Liver (tissue), 9 donors: ENCODE measurements around the gene MFSD1. TPM values are rescaled to one million over a fixed set of nuclear protein-coding genes. Genes with fewer than 3 reads are reported as not detected.

Experiments used
- DNase-seq: peaks from one replicate; pipeline ENCODE4 v3.0.0-alpha.2; 2017; ENCODE audit warnings: low spot score
- H3K27ac ChIP-seq, 2 donors: one replicate each; pipeline ENCODE4 v1.7.0; 2013; ENCODE audit warnings: inconsistent platforms in 2 of 2, low read length in 2 of 2, control low read depth in 1 of 2, low read depth in 1 of 2, mild to moderate bottlenecking in 1 of 2
- H3K27me3 ChIP-seq, 4 donors: one replicate each; pipeline versions ENCODE4 v1.6.1 to v1.7.0; 2013; ENCODE audit warnings: low read length in 3 of 4, inconsistent platforms in 1 of 4, mild to moderate bottlenecking in 1 of 4, moderate library complexity in 1 of 4; ENCODE audit not compliant: control insufficient read depth in 4 of 4, insufficient read depth in 4 of 4
- H3K36me3 ChIP-seq, 4 donors: one replicate each; pipeline versions ENCODE4 v1.6.1 to v1.7.0; 2013; ENCODE audit warnings: low read length in 3 of 4, mild to moderate bottlenecking in 3 of 4, low read depth in 1 of 4, moderate library complexity in 1 of 4; ENCODE audit not compliant: control insufficient read depth in 4 of 4, insufficient read depth in 3 of 4
- H3K4me1 ChIP-seq, 4 donors: one replicate each; pipeline versions ENCODE4 v1.6.1 to v1.7.0; 2013; ENCODE audit warnings: low read length in 3 of 4, mild to moderate bottlenecking in 3 of 4, moderate library complexity in 1 of 4; ENCODE audit not compliant: control insufficient read depth in 4 of 4, insufficient read depth in 4 of 4
- H3K4me3 ChIP-seq, 3 donors: one replicate each; pipeline versions ENCODE4 v1.6.1 to v1.7.0; 2013; ENCODE audit warnings: low read length in 3 of 3, control low read depth in 1 of 3, low read depth in 1 of 3, mild to moderate bottlenecking in 1 of 3
- H3K9ac ChIP-seq, 2 donors: one replicate each; pipeline ENCODE4 v1.7.0; 2013; ENCODE audit warnings: low read length in 2 of 2, mild to moderate bottlenecking in 2 of 2, moderate library complexity in 2 of 2, control low read depth in 1 of 2, low read depth in 1 of 2
- H3K9me3 ChIP-seq, 4 donors: one replicate each; pipeline versions ENCODE4 v1.6.1 to v1.7.0; 2013; ENCODE audit warnings: low read length in 3 of 4; ENCODE audit not compliant: control insufficient read depth in 4 of 4
- EGR1 ChIP-seq, 2 donors: IDR thresholded peaks; 2 replicates each; pipeline ENCODE4 v1.6.1; 2016 to 2018; ENCODE audit warnings: antibody characterized with exemption in 2 of 2, low read depth in 2 of 2
- FOXA1 ChIP-seq: IDR thresholded peaks from 2 replicates; pipeline ENCODE4 v1.6.1; 2016; ENCODE audit warnings: antibody characterized with exemption
- FOXA2 ChIP-seq: IDR thresholded peaks from 2 replicates; pipeline ENCODE4 v1.6.1; 2016; ENCODE audit warnings: antibody characterized with exemption
- GABPA ChIP-seq, 2 donors: IDR thresholded peaks in 1 of 2; conservative IDR thresholded peaks in 1 of 2; 2 replicates each; pipeline ENCODE4 v1.6.1; 2016; ENCODE audit warnings: antibody characterized with exemption in 2 of 2, mild to moderate bottlenecking in 1 of 2, moderate library complexity in 1 of 2
- HNF4A ChIP-seq, 2 donors: conservative IDR thresholded peaks; 2 replicates each; pipeline ENCODE4 v1.6.1; 2016; ENCODE audit warnings: antibody characterized with exemption in 2 of 2, mild to moderate bottlenecking in 2 of 2
- HNF4G ChIP-seq: IDR thresholded peaks from 2 replicates; pipeline ENCODE4 v1.6.1; 2016; ENCODE audit warnings: antibody characterized with exemption
- JUND ChIP-seq, 2 donors: IDR thresholded peaks; 2 replicates each; pipeline ENCODE4 v1.6.1; 2016; ENCODE audit warnings: antibody characterized with exemption in 2 of 2
- NR2F2 ChIP-seq: IDR thresholded peaks from 2 replicates; pipeline ENCODE4 v1.6.1; 2016; ENCODE audit warnings: antibody characterized with exemption
- RAD21 ChIP-seq, 2 donors: IDR thresholded peaks; 2 replicates each; pipeline ENCODE4 v1.6.1; 2016; ENCODE audit warnings: antibody characterized with exemption in 2 of 2, mild to moderate bottlenecking in 2 of 2
- RXRA ChIP-seq, 2 donors: IDR thresholded peaks; 2 replicates each; pipeline ENCODE4 v1.6.1; 2017 to 2018; ENCODE audit warnings: antibody characterized with exemption in 2 of 2, mild to moderate bottlenecking in 1 of 2
- SP1 ChIP-seq: IDR thresholded peaks from 2 replicates; pipeline ENCODE4 v1.6.1; 2018; ENCODE audit warnings: antibody characterized with exemption, mild to moderate bottlenecking
- TAF1 ChIP-seq: conservative IDR thresholded peaks from 2 replicates; pipeline ENCODE4 v1.6.1; 2016; ENCODE audit warnings: antibody characterized with exemption, mild to moderate bottlenecking
- YY1 ChIP-seq: IDR thresholded peaks from 2 replicates; pipeline ENCODE4 v1.6.1; 2016; ENCODE audit warnings: antibody characterized with exemption, mild to moderate bottlenecking
- WGBS: extraction: QIAGEN DNeasy Blood & Tissue Kit; methylation state at CpG from one replicate; pipeline ENCODE4 v1.1.7; 2013; 5-methylcytosine and 5-hydroxymethylcytosine counted together
- polyA plus RNA-seq, 2 donors: library from polyadenylated mRNA; stranded (reverse) in 1 of 2; unstranded in 1 of 2; fragments of 200-250 nt in 1 of 2; fragments of >200 nt in 1 of 2; fragmentation: Nextera tagmentation in 1 of 2; extraction: Ambion mirVana in 1 of 2; gene quantifications; one replicate each; pipeline versions ENCODE4 v1.2.1 to v1.2.3, GENCODE V29; 2013 to 2015
- total RNA-seq, 2 donors: library from RNA; depleted of rRNA; stranded (reverse); fragments of >200 nt; gene quantifications; one replicate each; pipeline ENCODE4 v1.2.3, GENCODE V29; 2014
- TF ChIP-seq, protein P1 (sequence below): IDR thresholded peaks from 2 replicates; pipeline ENCODE4 v1.6.1; 2016; ENCODE audit warnings: antibody characterized with exemption
- TF ChIP-seq, protein P2 (sequence below): fragments of 150-350 bp; IDR thresholded peaks from 2 replicates; pipeline ENCODE4 v1.5.1; 2017; ENCODE audit warnings: improper control_type of control experiment, low read depth, low read length; ENCODE audit not compliant: missing input control
- TF ChIP-seq, protein P3 (sequence below): IDR thresholded peaks from 2 replicates; pipeline ENCODE4 v1.6.1; 2016; ENCODE audit warnings: antibody characterized with exemption
- TF ChIP-seq, protein P4 (sequence below): IDR thresholded peaks from 2 replicates; pipeline ENCODE4 v1.6.1; 2016; ENCODE audit warnings: antibody characterized with exemption, mild to moderate bottlenecking
- TF ChIP-seq, protein P5 (sequence below): IDR thresholded peaks from 2 replicates; pipeline ENCODE4 v1.6.1; 2016; ENCODE audit warnings: antibody characterized with exemption
- donor health status: healthy.
- donor health status: healthy.
- donor health status: healthy.
- donor health status: healthy.
- donor health status: healthy.

The MFSD1 gene
- total and polyA plus RNA-seq, 4 donors = 30.4 to 84.7 (median 60.3) TPM

DNA sequence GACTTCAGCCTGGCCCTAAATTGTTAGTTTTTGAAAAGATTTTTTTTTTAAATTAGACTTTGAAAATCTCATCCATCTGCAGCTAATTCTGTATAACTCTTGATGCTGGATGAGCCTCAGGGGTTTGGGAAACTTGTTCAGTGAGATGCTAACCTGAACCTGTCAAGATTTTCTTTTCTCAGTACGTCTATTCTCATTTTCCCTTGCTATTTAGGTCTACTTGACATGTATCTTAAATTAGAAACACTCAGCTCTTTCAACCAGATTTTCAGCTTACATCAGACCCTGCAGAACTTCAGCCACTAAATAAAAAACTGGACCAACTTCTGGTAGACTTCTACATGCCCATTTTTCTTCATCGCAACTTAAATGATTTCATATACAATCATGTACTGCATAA, 61.4 kb downstream of the MFSD1 start:
- no peak for TF ChIP-seq JUND (IDR thresholded peaks at IDR 0.05)
- no peak for TF ChIP-seq FOXA2
- Histone ChIP-seq H3K9me3 (no peaks in the 10 kb centered on the region), H3K4me3 (no peak overlapping the region), H3K4me1 (no peaks in the 10 kb centered on the region), H3K9ac (no peak overlapping the region), H3K27me3 (no peaks in the 10 kb centered on the region), H3K36me3 (no peaks in the 10 kb centered on the region), H3K27ac (no peak overlapping the region)
- WGBS = 89% methylated on average over 2 of the region's 2 CpGs
- no peak for DNase-seq

DNA sequence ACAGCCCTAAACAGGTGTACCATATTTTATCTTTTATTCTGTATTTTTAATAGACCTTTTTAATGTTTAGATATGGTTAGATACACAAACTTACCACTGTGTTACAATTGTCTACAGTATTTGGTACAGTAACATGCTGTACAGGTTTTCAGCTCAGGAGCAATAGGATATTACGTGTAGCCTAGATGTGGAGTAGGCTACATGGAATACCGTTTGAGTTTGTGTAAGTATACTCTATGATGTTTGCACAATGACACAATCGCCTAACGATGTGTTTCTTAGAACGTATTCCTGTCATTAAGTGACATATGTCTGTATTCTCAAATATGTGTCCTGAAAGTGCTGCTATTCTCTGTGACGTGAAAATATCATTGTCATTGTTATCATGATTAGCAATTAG, 62.6 kb downstream of the MFSD1 start:
- H3K36me3 ChIP-seq = no peaks in the 10 kb centered on the region
- no peak for DNase-seq
- no peak overlapping the region for H3K4me3 ChIP-seq
- no peaks in the 10 kb centered on the region for H3K9me3 ChIP-seq
- no peak overlapping the region for H3K27ac ChIP-seq
- H3K4me1 ChIP-seq = no peaks in the 10 kb centered on the region
- TF ChIP-seq NR2F2 = no peak
- no peak for TF ChIP-seq TAF1
- no peak for TF ChIP-seq FOXA2
- TF ChIP-seq, protein P1, sequence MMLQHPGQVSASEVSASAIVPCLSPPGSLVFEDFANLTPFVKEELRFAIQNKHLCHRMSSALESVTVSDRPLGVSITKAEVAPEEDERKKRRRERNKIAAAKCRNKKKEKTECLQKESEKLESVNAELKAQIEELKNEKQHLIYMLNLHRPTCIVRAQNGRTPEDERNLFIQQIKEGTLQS = no peak
- TF ChIP-seq EGR1 (IDR thresholded peaks at IDR 0.05; ENCODE audit: low read depth in 2 of 2) = no peak
- WGBS = 82% methylated on average over 6 of the region's 6 CpGs
- no peak overlapping the region for H3K9ac ChIP-seq
- H3K27me3 ChIP-seq = no peaks in the 10 kb centered on the region

DNA sequence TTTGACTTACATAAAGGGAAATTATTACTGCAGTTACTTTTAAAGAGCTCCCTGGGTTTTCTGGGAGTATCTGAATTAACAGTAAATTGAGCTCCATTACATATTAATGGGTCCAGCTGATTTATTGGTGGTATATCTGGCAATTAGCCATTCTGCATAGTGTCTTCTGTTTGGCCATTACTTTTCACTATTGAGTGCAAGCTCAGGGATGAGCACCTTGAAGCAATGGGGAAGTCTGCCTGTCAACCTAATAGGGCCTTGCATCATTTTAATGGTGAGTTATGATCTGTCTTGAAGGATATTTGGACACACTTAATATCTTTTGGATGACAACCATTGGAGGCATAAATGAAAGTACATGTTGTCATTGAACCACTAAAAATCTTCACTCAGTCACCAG, 73.8 kb downstream of the MFSD1 start:
- DNase-seq = no peak
- Histone ChIP-seq H3K27me3 (no peaks in the 10 kb centered on the region), H3K27ac (no peak overlapping the region), H3K36me3 (no peaks in the 10 kb centered on the region), H3K9ac (no peak overlapping the region), H3K9me3 (no peaks in the 10 kb centered on the region), H3K4me3 (no peak overlapping the region), H3K4me1 (no peaks in the 10 kb centered on the region)
- TF ChIP-seq JUND (IDR thresholded peaks at IDR 0.05) (no peak), FOXA2 (no peak), EGR1 (IDR thresholded peaks at IDR 0.05; ENCODE audit: low read depth in 2 of 2) (no peak), GABPA (IDR thresholded peaks at IDR 0.05 in 1 of 2, conservative IDR thresholded peaks at IDR 0.05 in 1 of 2) (no peak), NR2F2 (no peak), FOXA1 (no peak), TAF1 (no peak), HNF4G (no peak), HNF4A (conservative IDR thresholded peaks at IDR 0.05) (no peak), RXRA (IDR thresholded peaks at IDR 0.05) (no peak), YY1 (no peak), SP1 (no peak), RAD21 (IDR thresholded peaks at IDR 0.05) (no peak)
- TF ChIP-seq, protein P2, sequence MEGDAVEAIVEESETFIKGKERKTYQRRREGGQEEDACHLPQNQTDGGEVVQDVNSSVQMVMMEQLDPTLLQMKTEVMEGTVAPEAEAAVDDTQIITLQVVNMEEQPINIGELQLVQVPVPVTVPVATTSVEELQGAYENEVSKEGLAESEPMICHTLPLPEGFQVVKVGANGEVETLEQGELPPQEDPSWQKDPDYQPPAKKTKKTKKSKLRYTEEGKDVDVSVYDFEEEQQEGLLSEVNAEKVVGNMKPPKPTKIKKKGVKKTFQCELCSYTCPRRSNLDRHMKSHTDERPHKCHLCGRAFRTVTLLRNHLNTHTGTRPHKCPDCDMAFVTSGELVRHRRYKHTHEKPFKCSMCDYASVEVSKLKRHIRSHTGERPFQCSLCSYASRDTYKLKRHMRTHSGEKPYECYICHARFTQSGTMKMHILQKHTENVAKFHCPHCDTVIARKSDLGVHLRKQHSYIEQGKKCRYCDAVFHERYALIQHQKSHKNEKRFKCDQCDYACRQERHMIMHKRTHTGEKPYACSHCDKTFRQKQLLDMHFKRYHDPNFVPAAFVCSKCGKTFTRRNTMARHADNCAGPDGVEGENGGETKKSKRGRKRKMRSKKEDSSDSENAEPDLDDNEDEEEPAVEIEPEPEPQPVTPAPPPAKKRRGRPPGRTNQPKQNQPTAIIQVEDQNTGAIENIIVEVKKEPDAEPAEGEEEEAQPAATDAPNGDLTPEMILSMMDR = no peak
- TF ChIP-seq, protein P3, sequence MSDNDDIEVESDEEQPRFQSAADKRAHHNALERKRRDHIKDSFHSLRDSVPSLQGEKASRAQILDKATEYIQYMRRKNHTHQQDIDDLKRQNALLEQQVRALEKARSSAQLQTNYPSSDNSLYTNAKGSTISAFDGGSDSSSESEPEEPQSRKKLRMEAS = no peak
- TF ChIP-seq, protein P4, sequence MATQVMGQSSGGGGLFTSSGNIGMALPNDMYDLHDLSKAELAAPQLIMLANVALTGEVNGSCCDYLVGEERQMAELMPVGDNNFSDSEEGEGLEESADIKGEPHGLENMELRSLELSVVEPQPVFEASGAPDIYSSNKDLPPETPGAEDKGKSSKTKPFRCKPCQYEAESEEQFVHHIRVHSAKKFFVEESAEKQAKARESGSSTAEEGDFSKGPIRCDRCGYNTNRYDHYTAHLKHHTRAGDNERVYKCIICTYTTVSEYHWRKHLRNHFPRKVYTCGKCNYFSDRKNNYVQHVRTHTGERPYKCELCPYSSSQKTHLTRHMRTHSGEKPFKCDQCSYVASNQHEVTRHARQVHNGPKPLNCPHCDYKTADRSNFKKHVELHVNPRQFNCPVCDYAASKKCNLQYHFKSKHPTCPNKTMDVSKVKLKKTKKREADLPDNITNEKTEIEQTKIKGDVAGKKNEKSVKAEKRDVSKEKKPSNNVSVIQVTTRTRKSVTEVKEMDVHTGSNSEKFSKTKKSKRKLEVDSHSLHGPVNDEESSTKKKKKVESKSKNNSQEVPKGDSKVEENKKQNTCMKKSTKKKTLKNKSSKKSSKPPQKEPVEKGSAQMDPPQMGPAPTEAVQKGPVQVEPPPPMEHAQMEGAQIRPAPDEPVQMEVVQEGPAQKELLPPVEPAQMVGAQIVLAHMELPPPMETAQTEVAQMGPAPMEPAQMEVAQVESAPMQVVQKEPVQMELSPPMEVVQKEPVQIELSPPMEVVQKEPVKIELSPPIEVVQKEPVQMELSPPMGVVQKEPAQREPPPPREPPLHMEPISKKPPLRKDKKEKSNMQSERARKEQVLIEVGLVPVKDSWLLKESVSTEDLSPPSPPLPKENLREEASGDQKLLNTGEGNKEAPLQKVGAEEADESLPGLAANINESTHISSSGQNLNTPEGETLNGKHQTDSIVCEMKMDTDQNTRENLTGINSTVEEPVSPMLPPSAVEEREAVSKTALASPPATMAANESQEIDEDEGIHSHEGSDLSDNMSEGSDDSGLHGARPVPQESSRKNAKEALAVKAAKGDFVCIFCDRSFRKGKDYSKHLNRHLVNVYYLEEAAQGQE = no peak
- TF ChIP-seq, protein P1 = no peak
- TF ChIP-seq, protein P5, sequence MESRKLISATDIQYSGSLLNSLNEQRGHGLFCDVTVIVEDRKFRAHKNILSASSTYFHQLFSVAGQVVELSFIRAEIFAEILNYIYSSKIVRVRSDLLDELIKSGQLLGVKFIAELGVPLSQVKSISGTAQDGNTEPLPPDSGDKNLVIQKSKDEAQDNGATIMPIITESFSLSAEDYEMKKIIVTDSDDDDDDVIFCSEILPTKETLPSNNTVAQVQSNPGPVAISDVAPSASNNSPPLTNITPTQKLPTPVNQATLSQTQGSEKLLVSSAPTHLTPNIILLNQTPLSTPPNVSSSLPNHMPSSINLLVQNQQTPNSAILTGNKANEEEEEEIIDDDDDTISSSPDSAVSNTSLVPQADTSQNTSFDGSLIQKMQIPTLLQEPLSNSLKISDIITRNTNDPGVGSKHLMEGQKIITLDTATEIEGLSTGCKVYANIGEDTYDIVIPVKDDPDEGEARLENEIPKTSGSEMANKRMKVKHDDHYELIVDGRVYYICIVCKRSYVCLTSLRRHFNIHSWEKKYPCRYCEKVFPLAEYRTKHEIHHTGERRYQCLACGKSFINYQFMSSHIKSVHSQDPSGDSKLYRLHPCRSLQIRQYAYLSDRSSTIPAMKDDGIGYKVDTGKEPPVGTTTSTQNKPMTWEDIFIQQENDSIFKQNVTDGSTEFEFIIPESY = no peak
